GM23338 (cell line): ENCODE measurements around the gene CARMIL1. TPM values are rescaled to one million over a fixed set of nuclear protein-coding genes. Genes with fewer than 3 reads are reported as not detected.

Source experiments
- ATAC-seq: fragments of 200-7000 bp; cut with Tn5 transposase; 3 replicates; pipeline ENCODE4 v1.9.1; 2020
- DNase-seq: peaks from one replicate; pipeline ENCODE4 v3.0.0-alpha.2; 2015; ENCODE audit warnings: low spot score
- H2AFZ ChIP-seq: fragments of 200-600 bp; sonication (generic); 2 replicates; pipeline ENCODE4 v1.8.0; 2016; ENCODE audit warnings: antibody characterized with exemption, mild to moderate bottlenecking, moderate library complexity
- H3F3A ChIP-seq: fragments of 200-600 bp; sonication (generic); replicated peaks from 2 replicates; pipeline ENCODE4 v1.8.0; 2017; ENCODE audit warnings: antibody characterized with exemption, mixed run types, low read depth
- H3K27ac ChIP-seq: fragments of 200-600 bp; sonication (generic); 2 replicates; pipeline ENCODE4 v1.6.1; 2016; ENCODE audit warnings: low read depth
- H3K27me3 ChIP-seq: fragments of 200-600 bp; sonication (generic); 2 replicates; pipeline ENCODE4 v1.8.0; 2016; ENCODE audit warnings: mild to moderate bottlenecking, mixed run types, moderate library complexity; ENCODE audit not compliant: insufficient read depth
- H3K36me3 ChIP-seq: fragments of 200-600 bp; sonication (generic); 2 replicates; pipeline ENCODE4 v1.8.0; 2016; ENCODE audit warnings: mild to moderate bottlenecking; ENCODE audit not compliant: insufficient read depth
- H3K4me1 ChIP-seq: fragments of 200-600 bp; sonication (generic); 2 replicates; pipeline ENCODE4 v1.8.0; 2016; ENCODE audit warnings: mild to moderate bottlenecking, moderate library complexity; ENCODE audit not compliant: insufficient read depth
- H3K4me2 ChIP-seq: fragments of 200-600 bp; sonication (generic); 2 replicates; pipeline ENCODE4 v1.7.1; 2017; ENCODE audit warnings: mixed run types
- H3K4me3 ChIP-seq: fragments of 200-600 bp; sonication (generic); 2 replicates; pipeline ENCODE4 v1.6.1; 2016; ENCODE audit warnings: mixed run types
- H3K79me2 ChIP-seq: fragments of 200-600 bp; sonication (generic); replicated peaks from 2 replicates; pipeline ENCODE4 v1.8.0; 2017; ENCODE audit warnings: mild to moderate bottlenecking; ENCODE audit not compliant: insufficient read depth
- H3K9me2 ChIP-seq: fragments of 200-600 bp; sonication (generic); 2 replicates; pipeline ENCODE4 v1.8.0; 2017; ENCODE audit not compliant: insufficient read depth
- H4K20me1 ChIP-seq: fragments of 200-600 bp; sonication (generic); replicated peaks from 2 replicates; pipeline ENCODE4 v1.8.0; 2017; ENCODE audit warnings: mild to moderate bottlenecking; ENCODE audit not compliant: insufficient read depth
- H3K27ac Mint-ChIP-seq: 2 replicates; pipeline ENCODE4 v1.8.0; 2020; ENCODE audit warnings: inconsistent platforms, mild to moderate bottlenecking, moderate library complexity, mixed read lengths
- H3K27me3 Mint-ChIP-seq: 3 replicates; pipeline ENCODE4 v1.8.0; 2022; ENCODE audit warnings: low read depth, mild to moderate bottlenecking, moderate library complexity, mixed read lengths, inconsistent platforms; ENCODE audit not compliant: insufficient read depth, poor library complexity
- H3K36me3 Mint-ChIP-seq: 3 replicates; pipeline ENCODE4 v1.8.0; 2021; ENCODE audit warnings: low read depth, mild to moderate bottlenecking, inconsistent platforms, moderate library complexity, mixed read lengths
- H3K4me1 Mint-ChIP-seq: 3 replicates; pipeline ENCODE4 v1.8.0; 2020; ENCODE audit warnings: mild to moderate bottlenecking, inconsistent platforms, mixed read lengths
- H3K4me3 Mint-ChIP-seq: 3 replicates; pipeline ENCODE4 v1.8.0; 2021; ENCODE audit warnings: moderate library complexity, mild to moderate bottlenecking, inconsistent platforms, mixed read lengths
- H3K9me3 Mint-ChIP-seq: 3 replicates; pipeline ENCODE4 v1.8.0; 2020; ENCODE audit warnings: moderate library complexity, mild to moderate bottlenecking, inconsistent platforms, mixed read lengths
- CREB1 ChIP-seq: fragments of 250-450 bp; sonication (Bioruptor Pico); IDR thresholded peaks from 2 replicates; pipeline ENCODE4 v1.5.0; 2020; ENCODE audit warnings: low read depth, mild to moderate bottlenecking, moderate library complexity
- EZH2 ChIP-seq: fragments of 200-600 bp; sonication (generic); IDR thresholded peaks from one replicate; pipeline ENCODE4 v1.8.0; 2017; ENCODE audit warnings: antibody characterized with exemption, mild to moderate bottlenecking, low read depth; ENCODE audit not compliant: unreplicated experiment
- EZH2phosphoT487 ChIP-seq: fragments of 200-600 bp; sonication (generic); IDR thresholded peaks from one replicate; pipeline ENCODE4 v1.8.1; 2018; ENCODE audit warnings: antibody characterized with exemption; ENCODE audit not compliant: unreplicated experiment
- JUNB ChIP-seq: IDR thresholded peaks from one replicate; pipeline ENCODE4 v1.6.1; 2016; ENCODE audit warnings: antibody characterized with exemption; ENCODE audit not compliant: unreplicated experiment
- NANOG ChIP-seq: IDR thresholded peaks from 2 replicates; pipeline ENCODE4 v1.6.1; 2016; ENCODE audit warnings: antibody characterized with exemption, borderline replicate concordance
- POLR2AphosphoS5 ChIP-seq: IDR thresholded peaks from 2 replicates; pipeline ENCODE4 v1.6.1; 2016; ENCODE audit warnings: antibody characterized with exemption, low read depth
- REST ChIP-seq: IDR thresholded peaks from one replicate; pipeline ENCODE4 v1.6.1; 2018; ENCODE audit warnings: antibody characterized with exemption; ENCODE audit not compliant: unreplicated experiment
- STAT1 ChIP-seq: IDR thresholded peaks from one replicate; pipeline ENCODE4 v1.6.1; 2016; ENCODE audit warnings: antibody characterized with exemption; ENCODE audit not compliant: unreplicated experiment
- ZNF114 ChIP-seq: fragments of 250-450 bp; sonication (Bioruptor Pico); IDR thresholded peaks from 2 replicates; pipeline ENCODE4 v1.5.0; 2020; ENCODE audit warnings: mild to moderate bottlenecking, moderate library complexity
- ZNF331 ChIP-seq: fragments of 250-450 bp; sonication (Bioruptor Pico); IDR thresholded peaks from 2 replicates; pipeline ENCODE4 v1.5.0; 2020; ENCODE audit warnings: low read depth, mild to moderate bottlenecking, moderate library complexity
- polyA plus RNA-seq: library from polyadenylated mRNA; unstranded; fragments of >200 nt; fragmentation: Nextera tagmentation; extraction: Ambion mirVana; gene quantifications from 2 replicates; pipeline ENCODE4 v1.2.1, GENCODE V29; 2016
- total RNA-seq: library from RNA; depleted of rRNA; stranded (reverse); fragments of >200 nt; shearing (Covaris generic); gene quantifications from 2 replicates; pipeline ENCODE4 v1.2.3, GENCODE V29; 2014
- TF ChIP-seq, protein P1 (sequence below), 2 experiments: fragments of 200-600 bp in 1 of 2; sonication (generic) in 1 of 2; conservative IDR thresholded peaks; 2 replicates each; pipeline versions ENCODE4 v1.5.1 to v1.6.1; 2016 to 2017; ENCODE audit warnings: antibody characterized with exemption in 2 of 2, low read depth in 2 of 2, mild to moderate bottlenecking in 2 of 2, moderate library complexity in 1 of 2
- TF ChIP-seq, protein P2 (sequence below): IDR thresholded peaks from 2 replicates; pipeline ENCODE4 v1.6.1; 2016; ENCODE audit warnings: antibody characterized with exemption
- TF ChIP-seq, protein P3 (sequence below): fragments of 250-450 bp; sonication (Bioruptor Pico); IDR thresholded peaks from 2 replicates; pipeline ENCODE4 v1.5.0; 2020; ENCODE audit warnings: mild to moderate bottlenecking, moderate library complexity

CARMIL1 gene
- total and polyA plus RNA-seq, 2 experiments from 2014 or later: 43.2 to 66.9 TPM

- no peak for TF ChIP-seq JUNB
- TF ChIP-seq, protein P1, sequence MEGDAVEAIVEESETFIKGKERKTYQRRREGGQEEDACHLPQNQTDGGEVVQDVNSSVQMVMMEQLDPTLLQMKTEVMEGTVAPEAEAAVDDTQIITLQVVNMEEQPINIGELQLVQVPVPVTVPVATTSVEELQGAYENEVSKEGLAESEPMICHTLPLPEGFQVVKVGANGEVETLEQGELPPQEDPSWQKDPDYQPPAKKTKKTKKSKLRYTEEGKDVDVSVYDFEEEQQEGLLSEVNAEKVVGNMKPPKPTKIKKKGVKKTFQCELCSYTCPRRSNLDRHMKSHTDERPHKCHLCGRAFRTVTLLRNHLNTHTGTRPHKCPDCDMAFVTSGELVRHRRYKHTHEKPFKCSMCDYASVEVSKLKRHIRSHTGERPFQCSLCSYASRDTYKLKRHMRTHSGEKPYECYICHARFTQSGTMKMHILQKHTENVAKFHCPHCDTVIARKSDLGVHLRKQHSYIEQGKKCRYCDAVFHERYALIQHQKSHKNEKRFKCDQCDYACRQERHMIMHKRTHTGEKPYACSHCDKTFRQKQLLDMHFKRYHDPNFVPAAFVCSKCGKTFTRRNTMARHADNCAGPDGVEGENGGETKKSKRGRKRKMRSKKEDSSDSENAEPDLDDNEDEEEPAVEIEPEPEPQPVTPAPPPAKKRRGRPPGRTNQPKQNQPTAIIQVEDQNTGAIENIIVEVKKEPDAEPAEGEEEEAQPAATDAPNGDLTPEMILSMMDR (conservative IDR thresholded peaks at IDR 0.05; ENCODE audit: low read depth in 2 of 2): no peak
- TF ChIP-seq POLR2AphosphoS5: no peak
- TF ChIP-seq, protein P2, sequence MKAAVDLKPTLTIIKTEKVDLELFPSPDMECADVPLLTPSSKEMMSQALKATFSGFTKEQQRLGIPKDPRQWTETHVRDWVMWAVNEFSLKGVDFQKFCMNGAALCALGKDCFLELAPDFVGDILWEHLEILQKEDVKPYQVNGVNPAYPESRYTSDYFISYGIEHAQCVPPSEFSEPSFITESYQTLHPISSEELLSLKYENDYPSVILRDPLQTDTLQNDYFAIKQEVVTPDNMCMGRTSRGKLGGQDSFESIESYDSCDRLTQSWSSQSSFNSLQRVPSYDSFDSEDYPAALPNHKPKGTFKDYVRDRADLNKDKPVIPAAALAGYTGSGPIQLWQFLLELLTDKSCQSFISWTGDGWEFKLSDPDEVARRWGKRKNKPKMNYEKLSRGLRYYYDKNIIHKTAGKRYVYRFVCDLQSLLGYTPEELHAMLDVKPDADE: no peak
- TF ChIP-seq, protein P3, sequence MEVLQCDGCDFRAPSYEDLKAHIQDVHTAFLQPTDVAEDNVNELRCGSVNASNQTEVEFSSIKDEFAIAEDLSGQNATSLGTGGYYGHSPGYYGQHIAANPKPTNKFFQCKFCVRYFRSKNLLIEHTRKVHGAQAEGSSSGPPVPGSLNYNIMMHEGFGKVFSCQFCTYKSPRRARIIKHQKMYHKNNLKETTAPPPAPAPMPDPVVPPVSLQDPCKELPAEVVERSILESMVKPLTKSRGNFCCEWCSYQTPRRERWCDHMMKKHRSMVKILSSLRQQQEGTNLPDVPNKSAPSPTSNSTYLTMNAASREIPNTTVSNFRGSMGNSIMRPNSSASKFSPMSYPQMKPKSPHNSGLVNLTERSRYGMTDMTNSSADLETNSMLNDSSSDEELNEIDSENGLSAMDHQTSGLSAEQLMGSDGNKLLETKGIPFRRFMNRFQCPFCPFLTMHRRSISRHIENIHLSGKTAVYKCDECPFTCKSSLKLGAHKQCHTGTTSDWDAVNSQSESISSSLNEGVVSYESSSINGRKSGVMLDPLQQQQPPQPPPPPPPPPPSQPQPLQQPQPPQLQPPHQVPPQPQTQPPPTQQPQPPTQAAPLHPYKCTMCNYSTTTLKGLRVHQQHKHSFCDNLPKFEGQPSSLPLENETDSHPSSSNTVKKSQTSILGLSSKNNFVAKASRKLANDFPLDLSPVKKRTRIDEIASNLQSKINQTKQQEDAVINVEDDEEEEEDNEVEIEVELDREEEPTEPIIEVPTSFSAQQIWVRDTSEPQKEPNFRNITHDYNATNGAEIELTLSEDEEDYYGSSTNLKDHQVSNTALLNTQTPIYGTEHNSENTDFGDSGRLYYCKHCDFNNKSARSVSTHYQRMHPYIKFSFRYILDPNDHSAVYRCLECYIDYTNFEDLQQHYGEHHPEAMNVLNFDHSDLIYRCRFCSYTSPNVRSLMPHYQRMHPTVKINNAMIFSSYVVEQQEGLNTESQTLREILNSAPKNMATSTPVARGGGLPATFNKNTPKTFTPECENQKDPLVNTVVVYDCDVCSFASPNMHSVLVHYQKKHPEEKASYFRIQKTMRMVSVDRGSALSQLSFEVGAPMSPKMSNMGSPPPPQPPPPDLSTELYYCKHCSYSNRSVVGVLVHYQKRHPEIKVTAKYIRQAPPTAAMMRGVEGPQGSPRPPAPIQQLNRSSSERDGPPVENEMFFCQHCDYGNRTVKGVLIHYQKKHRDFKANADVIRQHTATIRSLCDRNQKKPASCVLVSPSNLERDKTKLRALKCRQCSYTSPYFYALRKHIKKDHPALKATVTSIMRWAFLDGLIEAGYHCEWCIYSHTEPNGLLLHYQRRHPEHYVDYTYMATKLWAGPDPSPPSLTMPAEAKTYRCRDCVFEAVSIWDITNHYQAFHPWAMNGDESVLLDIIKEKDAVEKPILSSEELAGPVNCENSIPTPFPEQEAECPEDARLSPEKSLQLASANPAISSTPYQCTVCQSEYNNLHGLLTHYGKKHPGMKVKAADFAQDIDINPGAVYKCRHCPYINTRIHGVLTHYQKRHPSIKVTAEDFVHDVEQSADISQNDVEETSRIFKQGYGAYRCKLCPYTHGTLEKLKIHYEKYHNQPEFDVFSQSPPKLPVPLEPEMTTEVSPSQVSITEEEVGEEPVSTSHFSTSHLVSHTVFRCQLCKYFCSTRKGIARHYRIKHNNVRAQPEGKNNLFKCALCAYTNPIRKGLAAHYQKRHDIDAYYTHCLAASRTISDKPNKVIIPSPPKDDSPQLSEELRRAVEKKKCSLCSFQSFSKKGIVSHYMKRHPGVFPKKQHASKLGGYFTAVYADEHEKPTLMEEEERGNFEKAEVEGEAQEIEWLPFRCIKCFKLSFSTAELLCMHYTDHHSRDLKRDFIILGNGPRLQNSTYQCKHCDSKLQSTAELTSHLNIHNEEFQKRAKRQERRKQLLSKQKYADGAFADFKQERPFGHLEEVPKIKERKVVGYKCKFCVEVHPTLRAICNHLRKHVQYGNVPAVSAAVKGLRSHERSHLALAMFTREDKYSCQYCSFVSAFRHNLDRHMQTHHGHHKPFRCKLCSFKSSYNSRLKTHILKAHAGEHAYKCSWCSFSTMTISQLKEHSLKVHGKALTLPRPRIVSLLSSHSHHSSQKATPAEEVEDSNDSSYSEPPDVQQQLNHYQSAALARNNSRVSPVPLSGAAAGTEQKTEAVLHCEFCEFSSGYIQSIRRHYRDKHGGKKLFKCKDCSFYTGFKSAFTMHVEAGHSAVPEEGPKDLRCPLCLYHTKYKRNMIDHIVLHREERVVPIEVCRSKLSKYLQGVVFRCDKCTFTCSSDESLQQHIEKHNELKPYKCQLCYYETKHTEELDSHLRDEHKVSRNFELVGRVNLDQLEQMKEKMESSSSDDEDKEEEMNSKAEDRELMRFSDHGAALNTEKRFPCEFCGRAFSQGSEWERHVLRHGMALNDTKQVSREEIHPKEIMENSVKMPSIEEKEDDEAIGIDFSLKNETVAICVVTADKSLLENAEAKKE (CRISPR knock-in tag): no peak
- no peak for TF ChIP-seq STAT1
- no peak for TF ChIP-seq ZNF114 (CRISPR knock-in tag)
- no peak for TF ChIP-seq CREB1
- no peak for TF ChIP-seq REST
- no peak for TF ChIP-seq EZH2
- TF ChIP-seq EZH2phosphoT487: no peak
- no peak for TF ChIP-seq NANOG
- TF ChIP-seq ZNF331 (CRISPR knock-in tag): no peak
- H4K20me1 ChIP-seq: peaks cover 8% of the 10 kb centered on the region
- peaks cover 2% of the 10 kb centered on the region for H3K27me3 Mint-ChIP-seq
- no peaks in the 10 kb centered on the region for H3K36me3 Mint-ChIP-seq
- no peak overlapping the region for H3K27ac Mint-ChIP-seq
- no peak overlapping the region for H2AFZ ChIP-seq
- no peak overlapping the region for H3K27ac ChIP-seq
- no peak overlapping the region for H3K4me3 Mint-ChIP-seq
- peaks cover 99% of the 10 kb centered on the region for H3K79me2 ChIP-seq
- ATAC-seq (no peak), DNase-seq (no peak)
- H3K4me1 ChIP-seq: peaks cover 31% of the 10 kb centered on the region
- no peak overlapping the region for H3K4me2 ChIP-seq
- no peaks in the 10 kb centered on the region for H3K27me3 ChIP-seq
- no peak overlapping the region for H3K4me3 ChIP-seq
- no peaks in the 10 kb centered on the region for H3K9me3 Mint-ChIP-seq
- no peaks in the 10 kb centered on the region for H3F3A ChIP-seq
- H3K4me1 Mint-ChIP-seq: peaks cover 43% of the 10 kb centered on the region
- H3K36me3 ChIP-seq: no peaks in the 10 kb centered on the region
- H3K9me2 ChIP-seq: no peaks in the 10 kb centered on the region
Measured at GRCh38 chr6:25360621-25361020, 81.4 kb downstream of the CARMIL1 start.
